Stimulated activated CD4-positive, alpha-beta T cell treated with anti-CD3 and anti-CD28 coated beads, Interleukin-12 subunit alpha, Interleukin-12 subunit beta, amount 100 ng/mL, for 4 hours (primary cell): ENCODE results near the gene SCLY.

Experiments used
- DNase-seq: peaks from one replicate; pipeline ENCODE4 v3.0.0-alpha.2; 2020

SCLY gene

GRCh38 chr2:238141541-238142318 is 80.9 kb downstream of the SCLY start:
- no peak for DNase-seq

- DNase-seq: no peak
Observed at GRCh38 chr2:238142382-238143205, 81.8 kb downstream of the SCLY start.

- DNase-seq: no peak
Observed at GRCh38 chr2:238143239-238143951, 82.6 kb downstream of the SCLY start.

- DNase-seq: no peak
Observed at GRCh38 chr2:238144262-238144661, 83.5 kb downstream of the SCLY start.

- no peak for DNase-seq
Observed at GRCh38 chr2:238145046-238145445, 84.2 kb downstream of the SCLY start.

GRCh38 chr2:238145851-238146250 is 85.0 kb downstream of the SCLY start:
- DNase-seq: no peak

- DNase-seq: no peak
Observed at GRCh38 chr2:238146884-238147544, 86.2 kb downstream of the SCLY start.

GRCh38 chr2:238148981-238149380 is 88.2 kb downstream of the SCLY start:
- DNase-seq: no peak
